ENCODE results near the gene GALNT9. TPM values are rescaled to one million over a fixed set of nuclear protein-coding genes. Genes with fewer than 3 reads are reported as not detected.

GALNT9 gene
- total RNA-seq (2022; extraction: Qiagen RNA extraction) = 3.3 to 6.5 TPM (median 4.1 TPM) in 5 replicates

DNA sequence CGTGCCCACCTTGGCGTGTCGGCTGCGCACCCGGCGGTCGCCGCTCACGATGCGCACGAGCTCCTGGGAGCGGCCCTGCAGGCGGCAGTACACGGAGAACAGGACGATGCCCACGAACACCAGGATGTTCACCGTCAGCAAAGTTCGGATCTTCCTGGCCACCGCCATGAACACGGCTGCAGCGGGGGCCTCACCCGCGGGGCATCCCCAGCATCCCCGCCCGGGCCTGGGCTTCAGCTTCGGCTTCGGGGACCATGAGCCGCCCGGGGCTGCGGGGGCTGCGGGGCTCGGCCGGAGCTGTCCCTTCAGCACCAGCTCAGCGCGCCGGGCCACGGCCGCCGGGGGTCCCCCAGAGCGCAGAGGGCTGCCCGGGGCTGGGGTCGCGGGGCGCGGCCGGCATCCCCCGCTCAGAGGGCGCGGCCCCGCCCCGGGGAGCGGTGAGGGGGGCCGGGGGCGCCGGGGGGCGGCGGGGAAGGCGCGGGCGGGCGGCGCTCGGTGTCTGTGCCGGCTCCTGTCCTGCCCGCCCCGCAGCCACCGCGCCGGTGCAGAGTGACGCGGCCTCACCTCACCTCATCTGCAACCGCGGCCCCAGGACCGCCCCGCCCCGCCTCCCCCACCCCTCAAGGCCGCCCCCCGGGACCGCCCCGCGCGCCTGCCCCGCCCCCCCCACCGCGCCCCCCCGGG lies at the start of gene GALNT9:
Gene GALNT9, minus strand, starts transcription at position 554 of the 684 bp plus-strand sequence. Its CDS starts 386 bp downstream, at position 168.

Other genes with a start within 250 kb of the GALNT9 start
- gene DDX51, start 185.3 kb downstream of the GALNT9 start, total RNA-seq (2022; extraction: Qiagen RNA extraction) = 22.8 to 27.6 TPM (median 26.5 TPM) in 5 replicates
- gene NOC4L, start 185.1 kb downstream of the GALNT9 start, total RNA-seq (2022; extraction: Qiagen RNA extraction) = 39.9 to 59.5 TPM (median 55.2 TPM) in 5 replicates
- gene FBRSL1, start 160.6 kb upstream of the GALNT9 start, total RNA-seq (2022; extraction: Qiagen RNA extraction) = 79.5 to 102 TPM (median 92.0 TPM) in 5 replicates